K562 (cell line): Measurements from ENCODE around the gene CRAT. TPM values are rescaled to one million over a fixed set of nuclear protein-coding genes. Genes with fewer than 3 reads are reported as not detected.

Source experiments
- BACH1 ChIP-seq: fragments of 200-800 bp; sonication (Bioruptor generic); IDR thresholded peaks from 2 replicates; pipeline ENCODE4 v1.6.1; 2016; ENCODE audit warnings: missing genetic modification characterization, missing compliant biosample characterization
- CREM ChIP-seq: IDR thresholded peaks from 2 replicates; pipeline ENCODE4 v1.6.1; 2014; ENCODE audit warnings: antibody characterized with exemption, low read depth
- E2F8 ChIP-seq: fragments of 450-650 bp; IDR thresholded peaks from 2 replicates; pipeline ENCODE4 v1.7.1; 2018; ENCODE audit warnings: mild to moderate bottlenecking, low read depth; ENCODE audit not compliant: partially characterized antibody
- HNRNPUL1 ChIP-seq: fragments of 200-400 bp; formaldehyde crosslinking; IDR thresholded peaks from 2 replicates; pipeline ENCODE4 v1.6.1; 2017; ENCODE audit warnings: low read length
- KDM2B ChIP-seq: fragments of 250-450 bp; sonication (Bioruptor Pico); IDR thresholded peaks from 2 replicates; pipeline ENCODE4 v1.8.0; 2021; ENCODE audit warnings: mild to moderate bottlenecking, moderate library complexity
- MAFG ChIP-seq: fragments of 450-650 bp; conservative IDR thresholded peaks from 2 replicates; pipeline ENCODE4 v1.6.1; 2016; ENCODE audit warnings: missing genetic modification characterization, missing compliant biosample characterization
- NELFE ChIP-seq: IDR thresholded peaks from 2 replicates; pipeline ENCODE4 v1.6.1; 2011; ENCODE audit warnings: mild to moderate bottlenecking; ENCODE audit not compliant: insufficient read depth, insufficient read length
- OTX1 ChIP-seq: fragments of 450-650 bp; formaldehyde crosslinking; IDR thresholded peaks from 2 replicates; pipeline ENCODE4 v1.4.0; 2022; ENCODE audit warnings: mild to moderate bottlenecking
- PHB ChIP-seq: fragments of 250-450 bp; sonication (Bioruptor Pico); IDR thresholded peaks from 2 replicates; pipeline ENCODE4 v1.5.0; 2021
- PHF8 ChIP-seq: fragments of 200-600 bp; sonication (generic); IDR thresholded peaks from 2 replicates; pipeline ENCODE4 v1.6.1; 2012; ENCODE audit warnings: mixed run types, mild to moderate bottlenecking, inconsistent platforms, low read length, moderate library complexity, borderline replicate concordance
- PHTF2 ChIP-seq: fragments of 250-450 bp; sonication (Bioruptor Pico); IDR thresholded peaks from 2 replicates; pipeline ENCODE4 v1.5.0; 2021; ENCODE audit warnings: mild to moderate bottlenecking
- RAD51 ChIP-seq: fragments of 450-650 bp; IDR thresholded peaks from 2 replicates; pipeline ENCODE4 v1.7.1; 2016; ENCODE audit warnings: low read depth, mild to moderate bottlenecking, borderline replicate concordance
- RFX7 ChIP-seq: fragments of 250-450 bp; sonication (Bioruptor Pico); IDR thresholded peaks from 2 replicates; pipeline ENCODE4 v1.5.1; 2021; ENCODE audit warnings: mild to moderate bottlenecking
- SMARCA5 ChIP-seq: fragments of 450-650 bp; IDR thresholded peaks from 2 replicates; pipeline ENCODE4 v1.6.1; 2016
- SMARCB1 ChIP-seq: IDR thresholded peaks from 2 replicates; pipeline ENCODE4 v1.6.1; 2011; ENCODE audit warnings: improper control_type of control experiment, low read depth; ENCODE audit not compliant: insufficient read length
- SNRNP70 ChIP-seq: fragments of 200-400 bp; formaldehyde crosslinking; optimal IDR thresholded peaks from 2 replicates; pipeline ENCODE3; 2017; ENCODE audit warnings: low read depth, low read length
- TCF15 ChIP-seq: fragments of 250-450 bp; sonication (Bioruptor Pico); IDR thresholded peaks from 2 replicates; pipeline ENCODE4 v1.8.0; 2022; ENCODE audit warnings: moderate library complexity, mild to moderate bottlenecking, inconsistent platforms
- TCF3 ChIP-seq: sonication (generic); formaldehyde crosslinking; IDR thresholded peaks from 2 replicates; pipeline ENCODE4 v1.4.0; 2020; ENCODE audit warnings: mild to moderate bottlenecking, missing genetic modification reagents
- U2AF1 ChIP-seq: fragments of 200-400 bp; formaldehyde crosslinking; optimal IDR thresholded peaks from 2 replicates; pipeline ENCODE3; 2017; ENCODE audit warnings: mild to moderate bottlenecking, low read depth, low read length, moderate library complexity
- ZBTB12 ChIP-seq: fragments of 250-450 bp; sonication (Bioruptor Pico); IDR thresholded peaks from 2 replicates; pipeline ENCODE4 v1.4.0; 2020
- ZKSCAN3 ChIP-seq: fragments of 250-450 bp; sonication (Bioruptor Pico); IDR thresholded peaks from 2 replicates; pipeline ENCODE4 v1.4.0; 2020
- ZNF23 ChIP-seq: fragments of 250-450 bp; sonication (Bioruptor Pico); IDR thresholded peaks from 2 replicates; pipeline ENCODE4 v1.4.0; 2020; ENCODE audit warnings: mild to moderate bottlenecking
- polyA plus RNA-seq, 8 experiments: library from polyadenylated mRNA; depleted of rRNA in 4 of 8; stranded (reverse) in 5 of 8; unstranded in 3 of 8; fragments of >200 nt; fragmentation: Nextera tagmentation in 2 of 8; fragmentation: Illumina TruSeq in 1 of 8; extraction: Ambion mirVana in 2 of 8; extraction: Trizol in 1 of 8; gene quantifications; 2 replicates each; pipeline versions ENCODE4 v1.2.1 to v1.2.3, GENCODE V29; 2011 to 2014; ENCODE audit warnings: inconsistent platforms in 1 of 8, missing spikeins in 1 of 8
- total RNA-seq, 7 experiments: library from RNA; depleted of rRNA in 6 of 7; stranded (reverse); fragments of >200 nt in 6 of 7; fragmentation: Illumina TruSeq in 2 of 7; extraction: Trizol in 2 of 7; gene quantifications; 2 replicates each; pipeline versions ENCODE4 v1.2.1 to v1.2.3, GENCODE V29; 2011 to 2021; ENCODE audit warnings: low replicate concordance in 1 of 7
- TF ChIP-seq, protein P1 (sequence below): fragments of 150-350 bp; IDR thresholded peaks from 2 replicates; pipeline ENCODE4 v1.6.1; 2014; ENCODE audit warnings: low read depth, mild to moderate bottlenecking, low read length, borderline replicate concordance

CRAT gene
- total and polyA plus RNA-seq, 9 of the 15 experiments (the other 6 are each of a cell fraction or from before 2014, with no cell fraction given) = 0.20 to 13.8 (median 5.4) TPM

DNA sequence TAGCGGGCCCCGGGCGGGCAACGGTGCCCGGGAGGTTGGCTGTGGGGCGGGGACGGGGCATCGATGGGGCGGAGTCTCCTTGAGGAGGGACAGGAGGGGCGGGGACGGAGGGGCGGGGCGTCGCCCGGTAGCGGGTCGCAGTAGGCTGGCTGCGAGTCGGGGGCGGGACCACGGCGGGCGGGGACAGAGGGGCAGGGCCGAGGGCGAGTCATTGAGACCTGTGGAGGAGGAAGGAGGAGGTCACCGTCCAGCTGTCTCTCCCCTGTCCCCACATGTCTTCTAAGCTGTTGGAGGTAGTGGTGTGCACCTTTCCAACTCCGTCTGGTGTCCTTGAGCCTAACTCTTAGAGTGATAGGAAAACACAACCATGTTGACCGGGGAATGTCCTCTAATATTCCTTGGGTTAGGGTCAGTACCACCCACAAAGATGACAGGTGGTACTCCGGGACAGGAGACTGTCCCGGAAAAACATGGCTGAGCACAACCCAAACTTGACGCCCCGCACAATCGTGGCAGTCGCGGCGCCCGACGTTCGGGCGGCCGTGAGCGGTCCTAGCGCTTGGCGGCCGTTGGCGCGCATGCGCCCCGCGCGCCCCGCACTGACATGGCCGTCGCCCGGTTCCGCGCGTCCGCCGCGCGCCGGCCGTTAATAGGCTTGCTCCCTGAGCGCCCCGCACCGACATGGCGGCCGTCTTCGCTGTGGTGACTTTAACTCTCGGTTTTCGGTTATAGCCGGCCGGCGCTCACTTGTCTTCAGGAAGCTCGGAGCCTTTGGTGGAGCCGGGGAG lies at the start of gene CRAT, which contains the start of gene PTPA (continued):
- no peak for TF ChIP-seq HNRNPUL1
- TF ChIP-seq MAFG = no peak
- TF ChIP-seq ZNF23 (CRISPR knock-in tag) = no peak
- 0 out of 2 replicates have a peak, but pooled peaks have one; percentile 50 for TF ChIP-seq TCF15 (CRISPR knock-in tag)
- no peak for TF ChIP-seq PHTF2 (CRISPR knock-in tag)
- TF ChIP-seq SMARCA5 = peak; percentile 79; the same call in 1 of the 2 replicates
- TF ChIP-seq RAD51 = no peak
- TF ChIP-seq CREM = peak; percentile 59
- TF ChIP-seq KDM2B (CRISPR knock-in tag) = no peak
- peak; percentile 37 for TF ChIP-seq TCF3 (CRISPR knock-in tag)
- peak; percentile 58; the same call in 1 of the 2 replicates for TF ChIP-seq PHF8
- no peak for TF ChIP-seq SMARCB1
- TF ChIP-seq ZKSCAN3 = no peak
- no peak for TF ChIP-seq NELFE
- TF ChIP-seq E2F8 = no peak
- no peak for TF ChIP-seq RFX7 (CRISPR knock-in tag)
- no peak for TF ChIP-seq PHB (CRISPR knock-in tag)
- TF ChIP-seq SNRNP70 = no peak
- TF ChIP-seq OTX1 (CRISPR knock-in tag) = peak; percentile 23; the same call in 1 of the 2 replicates
- TF ChIP-seq U2AF1 = no peak
- TF ChIP-seq, protein P1, sequence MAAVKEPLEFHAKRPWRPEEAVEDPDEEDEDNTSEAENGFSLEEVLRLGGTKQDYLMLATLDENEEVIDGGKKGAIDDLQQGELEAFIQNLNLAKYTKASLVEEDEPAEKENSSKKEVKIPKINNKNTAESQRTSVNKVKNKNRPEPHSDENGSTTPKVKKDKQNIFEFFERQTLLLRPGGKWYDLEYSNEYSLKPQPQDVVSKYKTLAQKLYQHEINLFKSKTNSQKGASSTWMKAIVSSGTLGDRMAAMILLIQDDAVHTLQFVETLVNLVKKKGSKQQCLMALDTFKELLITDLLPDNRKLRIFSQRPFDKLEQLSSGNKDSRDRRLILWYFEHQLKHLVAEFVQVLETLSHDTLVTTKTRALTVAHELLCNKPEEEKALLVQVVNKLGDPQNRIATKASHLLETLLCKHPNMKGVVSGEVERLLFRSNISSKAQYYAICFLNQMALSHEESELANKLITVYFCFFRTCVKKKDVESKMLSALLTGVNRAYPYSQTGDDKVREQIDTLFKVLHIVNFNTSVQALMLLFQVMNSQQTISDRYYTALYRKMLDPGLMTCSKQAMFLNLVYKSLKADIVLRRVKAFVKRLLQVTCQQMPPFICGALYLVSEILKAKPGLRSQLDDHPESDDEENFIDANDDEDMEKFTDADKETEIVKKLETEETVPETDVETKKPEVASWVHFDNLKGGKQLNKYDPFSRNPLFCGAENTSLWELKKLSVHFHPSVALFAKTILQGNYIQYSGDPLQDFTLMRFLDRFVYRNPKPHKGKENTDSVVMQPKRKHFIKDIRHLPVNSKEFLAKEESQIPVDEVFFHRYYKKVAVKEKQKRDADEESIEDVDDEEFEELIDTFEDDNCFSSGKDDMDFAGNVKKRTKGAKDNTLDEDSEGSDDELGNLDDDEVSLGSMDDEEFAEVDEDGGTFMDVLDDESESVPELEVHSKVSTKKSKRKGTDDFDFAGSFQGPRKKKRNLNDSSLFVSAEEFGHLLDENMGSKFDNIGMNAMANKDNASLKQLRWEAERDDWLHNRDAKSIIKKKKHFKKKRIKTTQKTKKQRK = no peak
- TF ChIP-seq ZBTB12 (CRISPR knock-in tag) = no peak
- no peak for TF ChIP-seq BACH1 (tag)
